Activated T-cell treated with anti-CD3 and anti-CD28 coated beads, Interleukin-2, amount 50 U/mL, for 4 hours (primary cell): Measurements from ENCODE around the gene NME2. TPM values are rescaled to one million over a fixed set of nuclear protein-coding genes. Genes with fewer than 3 reads are reported as not detected.

Experiments
- ATAC-seq, 2 donors: fragments of 200-7000 bp; cut with Tn5 transposase; one replicate each; pipeline ENCODE4 v1.10.0; 2021
- DNase-seq: peaks from one replicate; pipeline ENCODE4 v3.0.0-alpha.2; 2020
- H3K27me3 Mint-ChIP-seq: one replicate; pipeline ENCODE4 v1.8.0; 2021; ENCODE audit warnings: low read depth, mixed read lengths
- H3K36me3 Mint-ChIP-seq: one replicate; pipeline ENCODE4 v1.8.0; 2022; ENCODE audit warnings: mixed read lengths; ENCODE audit not compliant: insufficient read depth
- H3K4me1 Mint-ChIP-seq: one replicate; pipeline ENCODE4 v1.8.0; 2021; ENCODE audit warnings: low read depth, mixed read lengths
- H3K4me3 Mint-ChIP-seq: one replicate; pipeline ENCODE4 v1.8.0; 2021; ENCODE audit warnings: mild to moderate bottlenecking, moderate library complexity, mixed read lengths
- H3K9me3 Mint-ChIP-seq: one replicate; pipeline ENCODE4 v1.8.0; 2021; ENCODE audit warnings: mixed read lengths
- total RNA-seq, 3 donors: library from RNA; stranded (reverse); gene quantifications; one replicate each; pipeline ENCODE4 v1.2.1, GENCODE V29; 2021

NME2 gene
- total RNA-seq, 3 donors from 2014 or later, result 847 to 931 (median 896) TPM

DNA sequence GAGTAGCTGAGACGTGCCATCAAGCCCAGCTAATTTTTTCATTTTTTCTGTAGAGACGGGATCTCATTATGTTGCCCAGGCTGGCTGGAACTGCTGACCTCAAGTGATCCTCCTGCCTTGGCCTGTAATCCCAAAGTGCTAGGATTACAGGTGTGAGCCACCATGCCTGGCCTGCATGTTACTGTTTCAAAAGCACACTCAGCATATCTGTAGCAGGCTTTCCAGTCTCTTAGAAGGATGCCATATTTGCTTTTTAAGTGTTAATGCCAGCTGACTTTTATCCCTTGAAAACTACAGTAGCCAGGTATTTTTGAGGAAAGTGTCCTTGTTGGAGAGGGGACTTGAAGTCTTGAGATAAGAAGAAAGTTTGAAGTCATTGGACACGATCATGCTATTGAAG is 30.3 kb upstream of the NME2 start:
- H3K4me1 Mint-ChIP-seq, result no peaks in the 10 kb centered on the region
- no peaks in the 10 kb centered on the region for H3K36me3 Mint-ChIP-seq
- no peaks in the 10 kb centered on the region for H3K9me3 Mint-ChIP-seq
- no peak overlapping the region for H3K4me3 Mint-ChIP-seq
- ATAC-seq, result no peak
- H3K27me3 Mint-ChIP-seq, result no peaks in the 10 kb centered on the region
- no peak for DNase-seq

DNA sequence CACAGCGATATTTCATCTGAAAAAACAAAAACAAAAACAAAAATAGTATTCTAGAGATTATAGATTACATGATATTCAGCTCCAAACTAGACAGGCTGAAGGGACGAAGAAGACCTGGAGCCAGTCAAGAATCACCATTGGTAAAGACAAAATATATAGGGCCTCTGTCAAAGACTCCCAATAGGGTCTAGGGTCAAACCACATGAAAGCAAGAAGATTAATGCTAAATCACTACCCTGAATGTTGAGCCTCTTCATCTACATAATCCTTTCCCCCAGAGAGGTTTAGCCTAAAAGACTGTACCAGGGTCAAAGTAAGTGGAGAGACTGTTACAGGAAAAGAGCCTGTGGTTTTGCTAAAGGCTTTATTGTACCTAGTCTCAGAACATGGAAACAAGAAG is 23.6 kb upstream of the NME2 start:
- Mint-ChIP-seq H3K36me3 (no peaks in the 10 kb centered on the region), H3K27me3 (no peaks in the 10 kb centered on the region), H3K9me3 (no peaks in the 10 kb centered on the region), H3K4me1 (peaks cover 6% of the 10 kb centered on the region), H3K4me3 (no peak overlapping the region)
- DNase-seq, result no peak
- ATAC-seq, result no peak

DNA sequence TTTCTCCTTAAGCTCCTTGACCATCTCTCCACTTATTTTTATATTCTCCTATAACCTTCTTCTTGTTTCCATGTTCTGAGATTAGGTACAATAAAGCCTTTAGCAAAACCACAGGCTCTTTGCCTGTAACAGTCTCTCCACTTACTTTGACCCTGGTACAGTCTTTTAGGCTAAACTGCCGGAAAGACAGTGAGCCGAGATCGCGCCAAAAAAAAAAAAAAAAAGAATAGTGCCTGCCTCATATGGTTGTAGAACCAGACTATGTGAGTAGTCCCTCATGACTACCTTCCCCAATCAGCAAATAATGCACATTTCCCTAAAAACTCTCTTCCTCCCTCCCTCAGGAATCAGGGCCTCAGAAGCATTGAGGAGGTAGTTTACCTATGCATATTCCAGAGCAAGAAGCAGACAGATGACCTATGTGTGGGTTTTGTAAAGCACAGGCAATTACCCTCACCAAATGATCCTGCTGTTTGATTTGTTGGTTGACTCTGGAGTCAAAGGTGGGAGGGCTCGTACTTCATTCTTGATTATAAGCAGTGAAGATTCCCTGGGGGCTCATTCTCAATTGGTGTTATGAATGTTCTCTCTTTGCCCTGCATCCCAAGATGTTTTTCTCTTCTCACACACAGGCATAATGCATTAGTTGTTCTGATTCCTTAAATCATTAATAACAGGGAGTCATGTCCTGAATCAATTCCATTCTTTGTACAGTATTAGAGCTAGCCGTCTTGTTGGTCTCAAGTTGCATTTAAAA is 21.8 kb upstream of the NME2 start:
- H3K36me3 Mint-ChIP-seq, result no peaks in the 10 kb centered on the region
- no peak for DNase-seq
- ATAC-seq, result no peak
- H3K9me3 Mint-ChIP-seq, result no peaks in the 10 kb centered on the region
- H3K4me3 Mint-ChIP-seq, result no peak overlapping the region
- H3K27me3 Mint-ChIP-seq, result no peaks in the 10 kb centered on the region
- peaks cover 7% of the 10 kb centered on the region for H3K4me1 Mint-ChIP-seq

DNA sequence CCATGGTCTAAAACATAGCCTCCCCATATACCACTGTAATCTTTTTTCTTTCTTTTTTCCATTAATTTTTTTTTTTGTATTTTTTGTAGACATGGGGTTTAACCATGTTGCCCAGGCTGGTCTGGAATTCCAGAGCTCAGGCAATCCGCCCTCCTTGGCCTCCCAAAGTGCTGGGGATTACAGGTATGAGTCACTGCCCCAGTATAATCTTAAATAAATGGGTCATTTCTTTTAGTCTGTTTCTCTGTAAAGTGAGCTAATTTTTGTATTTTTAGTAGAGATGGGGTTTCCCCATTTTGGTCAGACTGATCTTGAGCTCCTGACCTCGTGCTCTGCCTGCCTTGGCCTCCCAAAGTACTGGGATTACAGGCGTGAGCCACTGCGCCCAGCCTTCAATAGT is 18.6 kb upstream of the NME2 start:
- ATAC-seq, result peak in 1 of 2 donors; percentile 31
- no peaks in the 10 kb centered on the region for H3K36me3 Mint-ChIP-seq
- H3K4me1 Mint-ChIP-seq, result peaks cover 7% of the 10 kb centered on the region
- H3K9me3 Mint-ChIP-seq, result no peaks in the 10 kb centered on the region
- H3K27me3 Mint-ChIP-seq, result no peaks in the 10 kb centered on the region
- H3K4me3 Mint-ChIP-seq, result no peak overlapping the region
- no peak for DNase-seq

DNA sequence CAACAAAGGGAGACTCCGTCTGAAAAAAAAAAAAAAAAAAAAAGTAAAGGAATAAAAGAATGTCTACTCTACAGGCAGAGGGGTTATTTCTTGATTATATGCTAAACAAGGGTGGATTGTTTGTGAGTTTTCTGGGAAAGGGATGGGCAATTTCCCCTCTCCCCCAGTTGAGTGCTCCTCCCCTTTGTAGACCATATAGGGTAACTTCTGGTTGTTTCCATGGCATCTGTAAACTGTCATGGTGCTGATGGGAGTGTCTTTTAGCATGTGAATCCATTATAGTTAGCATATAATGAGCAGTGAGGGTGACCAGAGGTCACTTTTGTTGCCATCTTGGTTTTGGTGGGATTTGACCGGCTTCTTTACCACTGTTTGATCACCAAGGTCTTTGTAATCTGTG is 17.0 kb upstream of the NME2 start:
- H3K4me3 Mint-ChIP-seq, result no peak overlapping the region
- peaks cover 7% of the 10 kb centered on the region for H3K4me1 Mint-ChIP-seq
- H3K36me3 Mint-ChIP-seq, result no peaks in the 10 kb centered on the region
- DNase-seq (no peak), ATAC-seq (no peak)
- no peaks in the 10 kb centered on the region for H3K27me3 Mint-ChIP-seq
- H3K9me3 Mint-ChIP-seq, result no peaks in the 10 kb centered on the region

DNA sequence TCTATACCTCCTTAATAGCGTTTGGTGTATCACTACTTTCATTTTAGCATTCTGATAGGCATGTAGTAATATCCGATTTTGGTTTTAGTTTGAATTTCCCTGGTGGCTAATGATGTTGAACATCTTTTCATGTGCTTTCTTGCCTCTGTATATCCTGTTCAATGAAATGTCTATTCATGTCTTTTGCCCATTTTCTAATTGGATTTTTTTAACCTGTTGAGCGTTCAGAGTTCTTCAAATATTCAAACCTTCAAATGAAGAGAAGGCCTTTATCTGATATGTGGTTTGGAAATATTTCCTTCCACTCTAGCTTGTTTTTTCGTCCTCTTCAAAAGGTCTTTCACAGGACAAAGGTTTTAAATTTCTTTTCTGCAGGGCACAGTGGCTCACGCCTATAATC is 15.3 kb upstream of the NME2 start:
- H3K4me1 Mint-ChIP-seq, result peaks cover 15% of the 10 kb centered on the region
- DNase-seq, result no peak
- ATAC-seq, result no peak
- no peaks in the 10 kb centered on the region for H3K9me3 Mint-ChIP-seq
- H3K27me3 Mint-ChIP-seq, result no peaks in the 10 kb centered on the region
- H3K4me3 Mint-ChIP-seq, result no peak overlapping the region
- H3K36me3 Mint-ChIP-seq, result peaks cover 5% of the 10 kb centered on the region

DNA sequence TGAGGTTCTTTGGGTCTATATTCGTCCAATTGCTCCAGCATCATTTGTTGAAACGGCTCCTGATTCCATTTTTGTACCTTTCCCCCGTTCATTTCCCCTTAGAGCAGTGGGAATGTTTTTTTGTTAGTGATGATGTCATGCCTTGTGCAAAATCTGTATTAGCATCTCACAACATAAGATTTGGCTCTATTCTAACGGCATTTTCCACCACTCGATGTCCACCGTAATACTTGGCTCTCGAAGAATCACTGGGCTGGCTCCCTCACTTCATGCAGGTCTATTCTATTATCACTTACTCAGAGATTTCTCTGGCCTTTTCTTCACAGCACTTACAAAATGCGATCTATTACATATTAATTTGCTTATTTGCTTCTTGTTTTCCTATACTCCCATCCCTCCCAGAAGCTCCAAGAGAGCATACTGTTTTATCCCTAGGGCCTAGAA is 13.4 kb upstream of the NME2 start:
- Mint-ChIP-seq H3K9me3 (no peaks in the 10 kb centered on the region), H3K4me3 (no peak overlapping the region), H3K36me3 (peaks cover 13% of the 10 kb centered on the region), H3K27me3 (no peaks in the 10 kb centered on the region), H3K4me1 (peaks cover 13% of the 10 kb centered on the region)
- no peak for DNase-seq
- no peak for ATAC-seq

DNA sequence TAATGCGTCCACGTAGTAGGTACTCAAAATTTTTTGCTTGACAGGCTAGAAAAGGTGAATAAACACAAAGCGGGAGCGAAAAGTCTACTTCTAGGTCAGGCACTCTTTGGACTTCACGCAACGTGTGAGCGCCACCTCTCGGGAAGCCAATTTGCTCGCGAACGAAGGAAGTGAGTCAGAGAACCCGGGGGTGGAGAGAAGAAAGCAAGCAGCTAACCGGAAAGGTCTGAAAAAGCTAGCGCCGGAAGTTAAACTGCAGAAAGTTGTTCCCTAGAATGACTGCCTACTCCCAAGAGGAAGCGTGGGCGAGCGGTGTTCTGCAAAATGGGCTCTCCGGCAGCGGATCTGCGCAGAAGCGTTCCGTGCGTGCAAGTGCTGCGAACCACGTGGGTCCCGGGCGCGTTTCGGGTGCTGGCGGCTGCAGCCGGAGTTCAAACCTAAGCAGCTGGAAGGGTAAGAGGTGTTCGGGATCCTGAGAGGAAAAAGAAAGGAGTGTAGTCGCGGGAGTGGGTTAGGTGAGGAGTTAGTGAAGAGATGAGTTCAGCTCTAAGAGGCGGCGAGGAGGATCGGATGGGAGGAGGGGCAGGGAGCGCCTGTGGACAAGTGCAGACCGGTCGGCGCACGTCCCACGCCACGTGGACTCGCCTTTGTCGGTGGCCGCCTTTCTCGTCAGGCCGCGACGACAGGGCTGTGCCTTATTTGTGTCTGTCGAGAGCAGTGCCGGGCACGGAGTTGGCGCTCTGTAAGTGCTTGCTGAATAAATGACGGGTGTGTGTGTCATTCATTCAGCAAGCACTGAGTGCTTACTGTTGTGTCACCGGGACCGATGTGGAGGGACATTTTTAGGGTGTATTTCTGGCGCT is 12.8 kb upstream of the NME2 start, which contains the start of gene NME1:
Gene NME1 (plus strand): TSS at position 350 of the 863 bp plus-strand sequence. CDS start 2,096 bp downstream, outside the sequence.
- peak; percentile 97 for DNase-seq
- Mint-ChIP-seq H3K36me3 (peaks cover 13% of the 10 kb centered on the region), H3K4me1 (peaks cover 13% of the 10 kb centered on the region), H3K9me3 (no peaks in the 10 kb centered on the region), H3K27me3 (no peaks in the 10 kb centered on the region), H3K4me3 (no peak within 1 kb of the TSS)
- peak; percentile 90 to 91 for ATAC-seq

DNA sequence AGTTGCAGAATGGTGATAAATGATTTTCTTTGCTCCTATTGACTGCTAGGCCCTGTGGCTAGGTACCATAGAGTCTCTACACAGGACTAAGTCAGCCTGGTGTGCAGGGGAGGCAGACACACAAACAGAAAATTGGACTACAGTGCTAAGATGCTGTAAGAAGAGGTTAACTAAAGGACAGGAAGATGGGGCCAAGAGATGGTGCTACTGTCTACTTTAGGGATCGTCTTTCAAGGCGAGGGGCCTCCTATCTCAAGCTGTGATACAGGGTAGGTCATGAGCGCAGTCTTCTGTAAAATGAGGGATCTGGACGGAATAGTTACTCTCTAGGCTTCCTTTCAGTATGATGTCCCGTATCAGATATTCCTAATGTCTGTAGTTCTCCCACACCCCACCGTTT is 12.0 kb upstream of the NME2 start:
- ATAC-seq (no peak), DNase-seq (no peak)
- Mint-ChIP-seq H3K4me3 (no peak overlapping the region), H3K4me1 (peaks cover 13% of the 10 kb centered on the region), H3K36me3 (peaks cover 17% of the 10 kb centered on the region), H3K27me3 (no peaks in the 10 kb centered on the region), H3K9me3 (no peaks in the 10 kb centered on the region)

DNA sequence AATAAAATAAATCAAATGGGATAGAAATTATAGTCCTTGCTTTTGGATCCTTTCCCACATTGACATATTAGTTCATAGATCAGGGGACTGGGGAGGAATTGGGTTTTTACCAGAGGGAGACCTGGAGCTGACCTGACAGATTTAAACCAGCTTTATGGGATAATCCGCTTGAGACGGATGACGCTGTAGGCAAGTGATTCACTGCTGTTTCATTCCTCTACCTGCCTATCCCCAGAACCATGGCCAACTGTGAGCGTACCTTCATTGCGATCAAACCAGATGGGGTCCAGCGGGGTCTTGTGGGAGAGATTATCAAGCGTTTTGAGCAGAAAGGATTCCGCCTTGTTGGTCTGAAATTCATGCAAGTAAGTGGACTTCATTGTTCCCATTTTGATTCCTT is 10.8 kb upstream of the NME2 start:
- Mint-ChIP-seq H3K27me3 (no peaks in the 10 kb centered on the region), H3K4me1 (peaks cover 13% of the 10 kb centered on the region), H3K4me3 (no peak overlapping the region), H3K36me3 (peaks cover 24% of the 10 kb centered on the region), H3K9me3 (no peaks in the 10 kb centered on the region)
- no peak for DNase-seq
- no peak for ATAC-seq

DNA sequence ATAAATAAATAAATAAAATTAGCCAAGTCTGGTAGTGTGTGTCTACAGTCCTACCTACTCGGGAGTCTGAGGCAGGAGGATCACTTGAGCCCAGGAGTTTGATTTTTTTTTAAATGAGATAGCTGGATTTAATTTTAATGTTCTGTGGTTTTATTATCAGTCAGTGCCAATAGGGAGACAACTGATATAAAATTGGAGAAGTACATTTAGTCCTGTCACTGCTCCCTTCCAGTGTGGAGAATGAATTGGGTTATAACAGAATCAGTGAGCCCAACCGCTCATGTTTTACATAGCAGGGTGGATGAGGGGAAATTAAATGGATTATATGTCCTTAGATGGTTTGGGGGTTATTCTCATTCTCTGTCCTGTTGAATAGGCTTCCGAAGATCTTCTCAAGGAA is 6.6 kb upstream of the NME2 start:
- Mint-ChIP-seq H3K9me3 (no peaks in the 10 kb centered on the region), H3K27me3 (no peaks in the 10 kb centered on the region), H3K36me3 (peaks cover 42% of the 10 kb centered on the region), H3K4me1 (peaks cover 13% of the 10 kb centered on the region), H3K4me3 (no peak overlapping the region)
- ATAC-seq, result no peak
- DNase-seq, result no peak

DNA sequence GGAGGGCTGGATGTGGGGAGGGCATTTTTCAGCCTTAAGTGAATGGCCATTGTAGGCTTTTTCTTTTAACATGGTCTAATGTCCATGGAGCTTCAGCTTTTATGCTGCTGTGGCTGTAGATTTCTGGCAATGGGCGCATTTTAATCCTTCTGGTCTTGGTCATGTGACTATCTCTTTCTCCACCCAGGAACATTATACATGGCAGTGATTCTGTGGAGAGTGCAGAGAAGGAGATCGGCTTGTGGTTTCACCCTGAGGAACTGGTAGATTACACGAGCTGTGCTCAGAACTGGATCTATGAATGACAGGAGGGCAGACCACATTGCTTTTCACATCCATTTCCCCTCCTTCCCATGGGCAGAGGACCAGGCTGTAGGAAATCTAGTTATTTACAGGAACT is 4.7 kb upstream of the NME2 start:
- no peak overlapping the region for H3K4me3 Mint-ChIP-seq
- no peak for DNase-seq

DNA sequence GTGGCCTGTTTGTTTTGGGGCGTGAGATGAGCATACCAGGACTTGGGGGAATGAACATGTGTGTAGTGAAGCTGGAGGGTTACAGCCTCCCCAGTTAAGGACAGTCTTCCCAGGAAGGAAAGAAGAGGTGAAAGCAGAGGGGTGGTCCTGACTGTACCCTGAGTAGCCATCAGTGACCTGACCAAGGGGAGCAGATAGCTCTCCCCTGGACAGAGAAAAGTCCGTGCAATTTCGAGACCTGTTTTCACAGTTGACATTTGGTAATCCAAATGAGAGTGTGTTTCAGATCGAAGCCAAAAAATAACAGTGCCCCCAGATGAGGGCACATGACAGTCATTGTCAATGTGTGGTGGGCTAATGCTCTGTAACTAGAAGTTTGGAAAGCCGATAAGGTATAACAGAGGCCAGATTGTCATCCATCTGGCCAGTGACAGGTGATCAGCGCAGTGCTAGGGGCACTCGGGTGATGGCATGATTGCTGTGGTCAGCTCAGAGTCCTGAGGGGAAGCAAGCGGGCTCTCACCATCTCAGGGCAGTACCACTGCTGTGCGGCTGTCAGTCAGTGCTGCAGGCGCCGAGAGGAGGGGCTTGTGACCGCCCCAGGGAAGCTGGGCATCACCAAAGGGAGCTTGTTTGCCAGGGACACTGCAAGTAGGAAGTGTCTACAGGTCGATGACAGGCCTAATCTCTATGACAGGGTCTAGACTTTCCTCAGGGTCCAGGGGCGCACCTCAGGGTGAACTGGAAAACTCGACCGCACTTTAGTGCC is 1.1 kb upstream of the NME2 start:
- DNase-seq (no peak), ATAC-seq (no peak)
- H3K4me3 Mint-ChIP-seq, result peak overlapping the region; percentile 90
- H3K9me3 Mint-ChIP-seq, result no peaks in the 10 kb centered on the region
- peaks cover 22% of the 10 kb centered on the region for H3K4me1 Mint-ChIP-seq
- H3K27me3 Mint-ChIP-seq, result no peaks in the 10 kb centered on the region
- H3K36me3 Mint-ChIP-seq, result peaks cover 36% of the 10 kb centered on the region

More for the DNA sequence above, 4.7 kb upstream of the NME2 start:
- Mint-ChIP-seq H3K4me1 (peaks cover 13% of the 10 kb centered on the region), H3K27me3 (no peaks in the 10 kb centered on the region), H3K36me3 (peaks cover 35% of the 10 kb centered on the region), H3K9me3 (no peaks in the 10 kb centered on the region)
- ATAC-seq, result no peak

DNA sequence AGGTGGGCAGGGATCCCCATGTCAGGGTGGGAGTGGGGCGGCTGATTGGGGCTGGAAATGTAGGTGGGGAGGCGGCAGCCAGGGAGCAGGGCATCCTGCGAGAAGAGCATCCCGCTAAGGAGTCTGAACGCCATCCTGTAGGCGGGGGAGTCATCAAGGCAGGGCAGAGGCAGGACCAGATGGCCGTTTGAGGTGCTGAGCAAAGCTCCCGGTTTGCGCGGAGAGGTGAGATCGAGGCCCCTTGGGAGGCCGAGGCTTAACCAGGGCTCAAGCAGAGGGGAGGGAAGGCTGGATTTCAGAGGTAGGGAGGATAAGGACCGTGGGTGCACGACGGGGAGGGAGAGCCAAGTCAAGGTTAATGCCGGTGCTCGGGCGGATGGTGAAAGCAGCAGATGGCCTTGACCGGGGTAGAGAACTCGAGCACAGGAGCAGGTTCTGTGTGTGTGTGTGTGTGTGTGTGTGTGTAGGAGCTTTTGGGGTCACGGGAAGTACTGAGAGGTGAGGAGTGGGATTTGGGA is 472 bp upstream of the NME2 start:
- ATAC-seq (peak; percentile 23 to 30), DNase-seq (no peak)
- H3K4me3 Mint-ChIP-seq, result peak overlapping the region; percentile 90
- no peaks in the 10 kb centered on the region for H3K9me3 Mint-ChIP-seq
- peaks cover 22% of the 10 kb centered on the region for H3K4me1 Mint-ChIP-seq
- no peaks in the 10 kb centered on the region for H3K27me3 Mint-ChIP-seq
- peaks cover 36% of the 10 kb centered on the region for H3K36me3 Mint-ChIP-seq
